AG04450 (cell line): Measurements from ENCODE around the gene IRF2BP2. TPM values are rescaled to one million over a fixed set of nuclear protein-coding genes. Genes with fewer than 3 reads are reported as not detected.

Source experiments
- CTCF ChIA-PET: fragments of 300-600, 350-600 bp; formaldehyde crosslinking; extraction: SDS; loops from one replicate; lab custom pipeline; 2022; ENCODE audit warnings: antibody characterized with exemption, inconsistent platforms; lab: Charles Lee
- POLR2A ChIA-PET: fragments of 350-600 bp; formaldehyde crosslinking; extraction: SDS; loops from one replicate; lab custom pipeline; 2021; ENCODE audit warnings: antibody characterized with exemption, inconsistent platforms; lab: Yijun Ruan, JAX
- DNase-seq: peaks from one replicate; pipeline ENCODE4 v3.0.0-alpha.2; 2011; ENCODE audit warnings: low read depth, low spot score
- H3K27ac ChIP-seq: one replicate; pipeline ENCODE4 v1.5.1; 2012; ENCODE audit warnings: low read depth, low read length, control low read depth
- H3K27me3 ChIP-seq: one replicate; pipeline ENCODE4 v1.6.0; 2012; ENCODE audit warnings: low read length; ENCODE audit not compliant: control insufficient read depth, insufficient read depth
- H3K4me3 ChIP-seq: 2 replicates; pipeline ENCODE4 v1.5.1; 2011; ENCODE audit warnings: mild to moderate bottlenecking, low read depth, low read length, control low read depth
- H3K9me3 ChIP-seq: 2 replicates; pipeline ENCODE4 v1.5.1; 2012; ENCODE audit warnings: low read length; ENCODE audit not compliant: control insufficient read depth, insufficient read depth
- CTCF ChIP-seq: IDR thresholded peaks from 2 replicates; pipeline ENCODE4 v1.5.1; 2011; ENCODE audit warnings: low read depth, low read length, control low read depth, inconsistent platforms
- polyA plus RNA-seq: library from polyadenylated mRNA; depleted of rRNA; stranded (reverse); fragments of >200 nt; gene quantifications from 2 replicates; pipeline ENCODE4 v1.2.3, GENCODE V29; 2011

Gene IRF2BP2
- polyA plus RNA-seq, 1 experiment: 20.3 TPM

DNA sequence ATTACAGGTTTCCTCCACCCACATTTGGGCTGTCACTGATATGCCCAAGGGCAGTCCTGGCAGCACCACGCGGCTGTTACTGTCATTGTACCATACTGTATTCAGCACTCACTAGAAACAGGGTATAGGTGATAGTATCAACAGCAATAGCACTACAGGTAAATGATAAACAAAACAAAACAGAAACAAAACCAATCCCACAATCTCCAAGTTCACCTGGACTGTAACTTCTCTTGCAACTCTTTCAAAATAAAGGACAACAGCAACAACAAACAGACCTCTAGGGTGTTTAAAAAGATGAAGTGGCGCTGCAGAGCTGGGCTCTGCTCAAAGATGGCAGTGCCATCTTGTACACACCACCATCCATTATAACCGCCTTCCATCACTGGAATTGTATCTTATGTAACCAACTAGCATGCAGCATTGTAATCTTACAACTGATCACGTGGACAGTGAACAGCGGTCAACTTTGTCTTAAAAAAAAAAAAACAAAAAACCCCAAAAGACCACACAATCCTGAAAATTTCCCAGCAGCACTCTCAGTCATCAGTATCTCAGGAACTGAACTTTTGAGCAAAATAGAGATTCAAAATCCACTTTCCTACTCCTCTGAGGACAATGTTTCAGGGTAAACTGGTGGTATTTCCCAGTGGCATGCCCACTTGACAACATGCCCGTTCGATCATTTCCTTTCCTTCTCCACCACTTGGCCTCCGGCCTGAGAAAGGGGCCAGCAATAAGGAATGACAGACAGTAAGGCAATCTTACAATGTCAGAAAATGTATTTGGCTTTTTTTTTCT lies 3.8 kb downstream of the IRF2BP2 start:
- Histone ChIP-seq H3K9me3 (peaks cover 3% of the 10 kb centered on the region; the same call in 1 of the 2 replicates), H3K27ac (peak overlapping the region; percentile 65), H3K27me3 (no peaks in the 10 kb centered on the region), H3K4me3 (peak overlapping the region; percentile 79)
- no peak for TF ChIP-seq CTCF
- POLR2A ChIA-PET: interaction anchor here (1.7 kb wide), 1 partner anchor 62 kb away, joined by 5 read pairs; no protein-coding TSS in a partner anchor
- CTCF ChIA-PET: interaction anchor here (0.6 to 3.5 kb wide), 2 partner anchors 107 to 152 kb away, joined by 8 to 27 read pairs; no protein-coding TSS in a partner anchor
- no peak for DNase-seq

GRCh38 chr1:234605399-234605982 lies 4.5 kb downstream of the IRF2BP2 start:
- DNase-seq: no peak
- Histone ChIP-seq H3K27me3 (no peaks in the 10 kb centered on the region), H3K27ac (no peak overlapping the region), H3K9me3 (peaks cover 3% of the 10 kb centered on the region; the same call in 1 of the 2 replicates), H3K4me3 (peak overlapping the region; percentile 79)
- no peak for TF ChIP-seq CTCF
- POLR2A ChIA-PET: interaction anchor here (1.0 to 1.7 kb wide), 3 partner anchors 61 to 365 kb away, joined by 4 to 5 read pairs (median 5); no protein-coding TSS in a partner anchor
- CTCF ChIA-PET: interaction anchor here (0.6 to 3.5 kb wide), 5 partner anchors 106 to 488 kb away, joined by 5 to 27 read pairs (median 19); no protein-coding TSS in a partner anchor

DNA sequence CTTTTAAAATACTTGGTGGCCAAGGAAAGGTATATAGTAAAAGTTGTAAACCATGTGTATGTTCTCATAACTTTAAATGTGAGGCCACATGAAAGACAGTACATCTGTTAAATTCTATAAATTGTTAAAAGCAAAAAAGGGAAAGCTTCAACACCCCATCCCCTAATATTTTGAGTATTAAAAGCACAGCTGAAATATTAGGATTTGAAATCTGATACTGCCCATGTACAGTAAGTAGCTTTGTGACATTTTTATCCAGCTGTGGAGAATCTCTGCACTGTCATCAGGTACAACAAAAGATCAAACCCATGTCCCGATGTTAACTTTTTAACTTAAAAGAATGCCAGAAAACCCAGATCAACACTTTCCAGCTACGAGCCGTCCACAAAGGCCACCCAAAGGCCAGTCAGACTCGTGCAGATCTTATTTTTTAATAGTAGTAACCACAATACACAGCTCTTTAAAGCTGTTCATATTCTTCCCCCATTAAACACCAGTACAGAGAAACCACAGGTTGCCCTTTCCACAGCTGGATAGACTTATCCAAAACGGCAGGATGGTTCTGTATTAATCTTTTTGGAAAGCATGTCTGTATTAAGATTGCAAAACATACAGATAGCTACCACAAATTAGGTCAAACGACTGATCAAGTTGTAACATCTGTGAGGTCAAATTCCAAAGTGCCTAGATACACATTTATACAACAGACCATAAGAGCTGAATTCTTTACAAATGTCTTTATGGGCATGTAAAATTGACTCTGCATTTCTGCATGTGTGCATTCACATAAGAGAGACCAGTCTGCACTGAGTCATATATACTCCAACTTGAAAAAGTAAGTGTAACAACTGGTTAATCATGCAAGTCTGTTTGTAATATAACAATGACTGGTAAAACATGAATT lies 5.2 kb downstream of the IRF2BP2 start:
- Histone ChIP-seq H3K4me3 (peak overlapping the region; percentile 79), H3K27ac (peak overlapping the region; percentile 73), H3K27me3 (no peaks in the 10 kb centered on the region), H3K9me3 (peaks cover 3% of the 10 kb centered on the region; the same call in 1 of the 2 replicates)
- ChIA-PET POLR2A (interaction anchor here (0.6 to 1.9 kb wide), 5 partner anchors 60 to 366 kb away, joined by 3 to 5 read pairs (median 5); no protein-coding TSS in a partner anchor), CTCF (interaction anchor here (1.4 to 3.5 kb wide), 6 partner anchors 9 to 489 kb away, joined by 4 to 27 read pairs (median 12); no protein-coding TSS in a partner anchor)
- no peak for TF ChIP-seq CTCF
- no peak for DNase-seq

DNA sequence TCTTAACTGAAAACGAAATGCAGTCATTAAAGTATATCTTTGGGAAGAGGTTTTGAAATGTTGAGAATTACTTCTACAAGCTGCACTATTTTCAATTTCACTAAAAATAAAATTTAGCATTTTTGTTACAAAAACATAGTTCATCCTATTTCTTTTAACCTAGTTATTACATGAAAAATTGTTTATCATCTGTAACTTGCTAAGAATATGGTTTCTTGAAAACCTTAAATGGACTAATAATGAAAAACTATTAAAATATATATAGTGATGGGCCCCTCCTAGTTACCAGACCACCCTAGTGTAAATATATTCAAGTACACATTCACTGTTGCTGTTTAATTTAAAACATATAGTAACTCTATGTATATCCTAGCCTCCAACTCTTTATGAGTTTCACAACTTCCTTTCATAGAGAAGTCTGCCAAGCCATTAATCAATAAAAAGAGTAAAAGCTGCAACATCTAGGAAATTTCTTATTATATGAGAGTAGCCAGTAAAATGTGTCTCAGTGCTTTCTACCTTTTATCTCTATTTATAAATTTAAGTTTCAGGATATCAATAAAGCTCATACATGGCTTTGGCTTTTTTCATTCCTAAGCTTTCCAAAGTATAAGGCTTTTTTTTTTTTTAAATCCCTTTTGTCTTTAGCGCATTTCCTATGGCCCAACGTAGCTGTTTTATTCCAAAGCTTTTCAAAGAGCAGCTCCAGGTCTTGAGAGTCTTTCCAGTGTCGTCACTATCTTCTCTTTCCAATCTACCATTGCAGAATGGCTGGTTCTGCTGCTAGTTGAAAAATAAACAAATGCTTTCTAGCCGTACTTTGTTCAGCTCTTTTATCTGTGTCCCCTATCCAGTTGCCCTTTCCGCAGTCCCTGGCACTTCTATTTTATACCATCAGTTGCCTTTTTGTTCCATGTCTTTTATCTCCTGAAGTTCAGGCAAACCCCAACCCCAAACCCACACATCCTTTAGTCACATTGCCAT lies 6.5 kb downstream of the IRF2BP2 start:
- Histone ChIP-seq H3K27ac (peak overlapping the region; percentile 87), H3K9me3 (peaks cover 3% of the 10 kb centered on the region; the same call in 1 of the 2 replicates), H3K27me3 (no peaks in the 10 kb centered on the region), H3K4me3 (peak overlapping the region; percentile 79)
- ChIA-PET POLR2A (interaction anchor here (0.5 to 1.9 kb wide), 4 partner anchors 117 to 408 kb away, joined by 3 to 5 read pairs (median 4); no protein-coding TSS in a partner anchor), CTCF (interaction anchor here (1.4 to 3.5 kb wide), 7 partner anchors 10 to 490 kb away, joined by 3 to 27 read pairs (median 6); no protein-coding TSS in a partner anchor)
- no peak for DNase-seq
- no peak for TF ChIP-seq CTCF
